Hippocampal formation (tissue), 2 donors: ENCODE data around the gene ATAD3C.
"Not testable (repeated sequence)": the region's sequence is repeated elsewhere in the genome, so short reads cannot be mapped to it uniquely, and the experiment has no call there.

Experiments used
- DNase-seq, 2 donors: peaks; one replicate each; lab custom pipeline; 2025; lab: John Stamatoyannopoulos, UW

The ATAD3C gene

DNA sequence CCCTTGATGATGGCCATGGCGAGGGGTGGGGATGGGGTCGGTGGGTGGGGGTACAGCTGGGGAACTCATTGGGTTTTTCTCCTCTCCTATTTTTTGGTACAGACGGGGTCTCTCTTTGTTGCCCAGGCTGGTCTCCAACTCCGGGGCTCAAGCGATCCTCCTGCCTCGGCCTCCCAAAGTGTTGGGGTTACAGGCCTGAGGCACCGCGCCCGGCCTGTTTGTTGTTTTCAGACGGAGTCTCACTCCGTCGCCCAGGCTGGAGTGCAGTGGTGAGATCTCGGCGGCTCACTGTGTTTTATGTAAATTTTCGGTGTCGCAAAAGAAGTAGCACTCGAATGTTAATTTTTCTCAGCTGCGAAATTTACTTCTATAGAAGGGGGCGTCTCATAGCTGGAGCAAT is 2.9 kb upstream of the ATAD3C start:
- DNase-seq, result not testable (repeated sequence)

DNA sequence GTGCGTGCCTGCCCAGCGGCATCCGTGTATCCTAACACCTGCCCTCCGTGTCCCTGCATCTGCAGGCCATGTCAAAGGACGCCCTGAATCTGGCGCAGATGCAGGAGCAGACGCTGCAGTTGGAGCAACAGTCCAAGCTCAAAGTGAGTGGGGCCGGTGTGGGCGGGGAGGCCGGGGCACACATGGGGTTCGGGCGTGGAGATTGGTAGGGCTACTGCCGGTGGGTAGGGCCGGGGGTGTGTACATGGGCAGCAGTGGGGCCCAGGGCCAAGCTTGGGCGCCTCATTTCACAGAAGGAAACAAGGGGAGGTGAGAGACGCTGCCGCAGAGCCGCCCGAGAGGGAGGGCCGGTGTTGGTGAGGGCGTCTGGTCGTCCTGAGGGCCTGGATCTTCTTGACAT is 1.1 kb downstream of the ATAD3C start:
- DNase-seq, result not testable (repeated sequence)

DNA sequence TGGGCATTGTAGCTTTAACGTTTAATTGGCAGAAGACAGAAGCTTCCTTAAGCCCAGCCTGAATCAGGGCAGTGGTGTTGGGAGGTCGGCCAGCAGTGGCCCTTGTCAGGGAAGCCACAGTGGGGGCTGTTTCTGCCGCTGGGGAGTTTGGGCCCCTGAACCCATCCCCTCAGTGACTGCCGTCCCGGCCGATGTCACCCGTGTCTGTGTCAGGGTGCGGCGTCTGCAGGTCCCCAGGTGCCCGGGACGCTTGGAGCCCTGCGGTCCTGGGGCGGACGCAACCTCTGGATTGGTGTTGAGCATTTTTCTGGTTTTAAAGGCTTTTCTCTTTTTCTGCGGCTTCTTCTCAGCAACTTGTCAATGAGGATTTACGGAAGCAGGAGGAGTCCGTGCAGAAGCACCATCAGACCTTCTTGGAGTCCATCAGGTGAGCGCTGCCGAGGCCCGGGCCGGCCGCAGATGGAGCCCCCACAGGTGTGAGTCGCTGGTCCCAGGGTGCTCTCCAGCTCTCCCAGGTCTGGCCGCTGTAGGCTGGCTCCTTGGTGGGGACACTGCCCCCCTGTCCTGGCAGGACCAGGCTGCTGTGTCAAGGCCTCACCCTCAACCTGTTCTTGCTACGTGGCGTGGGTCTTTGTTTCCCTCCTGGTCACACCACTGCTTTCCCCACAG is 2.3 kb downstream of the ATAD3C start:
- no peak for DNase-seq

DNA sequence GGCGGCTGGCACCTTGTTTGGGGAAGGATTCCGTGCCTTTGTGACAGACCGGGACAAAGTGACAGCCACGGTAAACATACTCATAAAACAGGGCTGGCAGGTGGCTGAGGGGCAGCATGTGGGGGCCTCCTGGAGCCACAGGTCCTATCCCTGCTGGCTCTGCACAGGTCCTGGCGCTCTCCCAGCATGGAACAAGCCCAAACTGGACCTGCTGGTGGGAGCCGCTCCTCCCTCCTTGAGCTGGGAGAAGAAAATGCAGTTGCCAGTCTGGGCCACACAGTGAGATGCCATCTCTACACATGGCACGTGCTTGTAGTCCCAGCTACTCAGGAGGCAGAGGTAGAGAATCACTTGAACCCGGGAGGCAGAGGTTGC is 2.9 kb downstream of the ATAD3C start:
- not testable (repeated sequence) for DNase-seq

DNA sequence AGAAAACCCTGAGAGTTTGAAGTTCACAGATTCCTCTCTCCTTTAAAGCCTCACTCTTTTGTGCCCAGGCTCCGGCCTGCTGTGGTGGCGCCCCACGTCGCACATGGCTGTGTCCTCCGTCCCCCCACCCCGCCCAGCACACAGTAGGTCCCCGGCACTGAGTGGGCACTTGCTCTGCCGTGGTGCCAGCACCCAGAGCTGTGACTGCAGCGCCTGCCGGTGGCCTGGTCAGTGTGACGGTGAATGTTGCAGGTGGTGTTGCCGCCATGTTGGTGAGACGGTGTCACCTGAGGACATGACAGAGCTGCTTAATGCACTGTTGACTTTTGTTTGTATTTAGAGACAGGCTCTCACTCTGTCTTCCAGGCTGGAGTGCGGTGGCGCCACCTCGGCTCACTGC is 3.4 kb downstream of the ATAD3C start:
- no peak for DNase-seq

DNA sequence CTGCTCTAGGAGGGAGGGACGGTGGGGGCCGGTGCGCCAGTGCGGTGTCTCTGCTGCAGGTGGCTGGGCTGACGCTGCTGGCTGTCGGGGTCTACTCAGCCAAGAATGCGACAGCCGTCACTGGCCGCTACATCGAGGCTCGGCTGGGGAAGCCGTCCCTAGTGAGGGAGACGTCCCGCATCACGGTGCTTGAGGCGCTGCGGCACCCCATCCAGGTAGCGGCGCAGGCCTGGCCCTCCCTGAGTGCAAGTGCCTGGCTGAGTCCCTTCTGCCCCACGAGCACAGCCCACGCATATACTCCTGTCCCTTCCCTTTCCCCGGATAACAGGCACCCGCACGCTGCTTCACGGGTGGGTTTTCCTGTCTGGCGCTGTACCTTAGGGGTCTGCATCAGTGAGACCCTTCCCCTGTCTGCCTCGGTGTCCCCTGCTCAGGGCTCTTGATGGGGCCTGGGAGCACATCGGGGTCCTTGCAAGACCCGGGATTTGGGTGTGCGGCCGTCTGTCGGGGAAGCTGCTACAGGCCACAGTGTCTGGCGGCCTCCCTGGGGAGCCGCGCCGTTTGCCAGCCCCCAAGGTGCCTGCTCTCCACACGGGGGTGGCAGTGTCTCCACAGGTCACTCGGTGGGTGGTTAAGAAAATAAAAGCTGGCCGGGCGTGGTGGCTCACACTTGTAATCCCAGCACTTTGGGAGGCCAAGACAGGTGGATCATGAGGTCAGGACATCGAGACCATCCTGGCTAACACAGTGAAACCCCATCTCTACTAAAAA is 5.0 kb downstream of the ATAD3C start:
- not testable (repeated sequence) for DNase-seq

DNA sequence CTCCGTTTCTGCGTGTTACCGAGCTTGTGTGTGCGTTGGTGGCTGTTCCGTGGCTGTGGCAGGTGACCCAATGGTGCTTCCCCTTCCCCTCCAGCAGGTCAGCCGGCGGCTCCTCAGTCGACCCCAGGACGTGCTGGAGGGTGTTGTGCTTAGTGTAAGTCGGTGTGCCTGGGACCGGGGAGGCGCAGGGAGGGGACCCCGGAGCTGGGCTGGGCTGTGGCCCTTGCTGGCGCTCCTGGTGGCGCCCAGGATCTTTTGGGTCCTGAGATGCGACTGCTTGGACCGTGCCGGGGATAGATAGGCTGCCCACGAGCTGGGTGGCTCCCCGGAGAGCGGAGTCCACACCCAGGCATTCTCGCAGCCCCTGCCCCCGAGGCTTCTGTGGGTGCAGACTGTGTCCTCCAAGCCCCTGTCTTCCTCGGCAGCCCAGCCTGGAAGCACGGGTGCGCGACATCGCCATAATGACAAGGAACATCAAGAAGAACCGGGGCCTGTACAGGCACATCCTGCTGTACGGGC is 5.9 kb downstream of the ATAD3C start:
- DNase-seq, result no peak

DNA sequence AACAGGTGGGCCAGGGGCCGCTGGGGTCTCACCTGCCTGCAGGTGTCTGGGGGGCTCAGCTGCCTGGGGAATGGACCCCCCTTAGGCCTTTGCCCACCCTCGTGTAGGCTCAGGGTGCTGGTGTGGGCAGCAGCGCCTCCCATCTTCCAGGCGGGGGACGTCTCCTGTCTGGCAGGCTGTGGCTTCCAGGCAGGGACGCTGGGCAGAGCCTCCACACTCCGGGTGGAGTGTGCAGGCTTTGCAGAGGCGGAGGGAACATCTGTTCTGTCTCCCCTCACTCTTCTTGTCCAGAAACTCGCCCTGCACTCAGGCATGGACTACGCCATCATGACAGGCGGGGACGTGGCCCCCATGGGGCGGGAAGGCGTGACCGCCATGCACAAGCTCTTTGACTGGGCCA is 6.4 kb downstream of the ATAD3C start:
- DNase-seq, result not testable (repeated sequence)

DNA sequence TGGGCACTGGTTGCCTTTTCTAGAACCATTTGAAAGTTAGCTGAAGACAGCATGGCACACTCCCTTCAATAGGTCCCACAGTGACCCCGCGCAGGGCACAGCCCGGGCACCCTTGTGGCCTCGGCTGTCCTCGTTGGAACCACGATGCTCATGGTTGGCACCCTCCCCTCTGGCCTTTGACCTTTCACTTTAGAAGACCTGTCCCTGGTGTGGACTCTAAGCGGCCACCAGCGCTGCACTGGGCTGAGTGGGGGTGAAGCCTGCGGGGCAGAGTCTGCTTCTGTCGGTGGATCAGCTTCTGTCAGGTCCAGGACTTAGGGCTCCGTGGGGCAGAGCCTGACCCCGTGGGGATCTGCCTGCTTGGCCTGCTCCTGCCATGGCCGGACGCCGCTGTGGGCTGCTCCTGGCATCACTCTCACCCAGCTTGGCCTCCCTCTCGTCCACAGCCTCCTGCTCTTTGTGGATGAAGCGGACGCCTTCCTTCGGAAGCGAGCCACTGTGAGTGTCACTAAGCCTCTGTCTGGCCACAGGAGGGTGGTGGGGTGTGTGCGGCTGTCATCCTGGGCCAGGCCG is 7.3 kb downstream of the ATAD3C start:
- not testable (repeated sequence) for DNase-seq

DNA sequence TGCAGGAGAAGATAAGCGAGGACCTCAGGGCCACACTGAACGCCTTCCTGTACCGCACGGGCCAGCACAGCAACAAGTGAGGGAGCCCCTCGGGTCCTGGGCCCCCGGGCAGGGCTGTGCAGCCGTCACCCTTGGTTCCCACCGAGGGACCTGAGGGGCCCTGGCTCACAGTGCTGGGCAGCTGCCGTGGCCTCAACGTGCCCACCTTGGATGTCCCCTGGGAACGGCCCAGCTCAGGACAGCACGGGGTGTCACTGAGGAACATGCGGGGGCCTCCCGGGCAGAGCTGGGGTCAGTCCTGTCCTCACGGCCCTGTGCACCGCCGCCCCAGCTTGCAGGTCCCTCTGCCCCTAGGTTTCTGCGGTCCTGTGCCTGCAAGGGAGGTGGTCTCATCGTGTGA is 9.7 kb downstream of the ATAD3C start:
- not testable (repeated sequence) for DNase-seq

DNA sequence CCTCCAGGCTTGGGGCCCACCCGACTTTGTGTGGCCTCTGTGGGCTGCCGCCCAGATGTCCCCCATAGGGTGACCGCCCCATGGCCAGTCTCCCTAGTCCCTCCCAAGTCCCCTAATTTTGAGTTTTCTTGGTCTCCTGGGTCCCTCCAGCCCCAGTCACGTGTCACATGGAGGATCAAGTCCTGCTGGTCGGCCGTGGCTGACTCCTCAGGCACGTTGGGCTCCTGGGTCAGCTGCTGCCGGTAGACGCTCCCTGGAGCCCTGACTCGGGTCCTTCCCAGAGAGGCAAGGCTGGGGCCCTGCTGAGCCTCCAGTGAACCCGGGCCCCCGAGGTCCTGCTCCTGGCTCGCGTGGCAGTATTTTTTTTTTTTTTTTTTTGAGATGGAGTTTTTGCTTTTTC is 10.2 kb downstream of the ATAD3C start:
- not testable (repeated sequence) for DNase-seq

DNA sequence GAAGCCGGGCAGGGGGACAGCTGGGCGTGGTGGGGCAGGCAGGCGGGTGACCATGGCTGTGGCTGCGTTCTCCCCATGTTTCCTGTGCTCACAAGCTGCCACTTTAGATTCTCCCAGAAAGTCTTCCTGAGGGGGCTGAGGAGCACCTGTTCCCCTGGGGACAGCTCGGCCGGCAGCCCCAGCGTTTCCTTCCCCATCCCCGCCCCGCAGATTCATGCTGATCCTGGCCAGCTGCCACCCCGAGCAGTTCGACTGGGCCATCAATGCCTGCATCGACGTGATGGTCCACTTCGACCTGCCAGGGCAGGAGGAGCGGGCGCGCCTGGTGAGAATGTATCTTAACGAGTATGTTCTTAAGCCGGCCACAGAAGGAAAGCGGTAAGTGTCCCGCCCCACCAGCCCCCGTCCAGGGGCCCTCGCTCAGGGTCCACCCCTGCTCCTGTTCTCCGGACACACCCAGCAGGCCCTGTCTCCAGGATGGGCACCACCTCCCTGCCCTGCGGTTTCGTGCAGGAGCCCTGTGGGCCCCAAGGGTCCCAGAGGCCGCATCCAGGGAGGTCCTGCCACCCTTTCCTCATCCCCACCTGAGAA is 11.1 kb downstream of the ATAD3C start:
- no peak for DNase-seq

DNA sequence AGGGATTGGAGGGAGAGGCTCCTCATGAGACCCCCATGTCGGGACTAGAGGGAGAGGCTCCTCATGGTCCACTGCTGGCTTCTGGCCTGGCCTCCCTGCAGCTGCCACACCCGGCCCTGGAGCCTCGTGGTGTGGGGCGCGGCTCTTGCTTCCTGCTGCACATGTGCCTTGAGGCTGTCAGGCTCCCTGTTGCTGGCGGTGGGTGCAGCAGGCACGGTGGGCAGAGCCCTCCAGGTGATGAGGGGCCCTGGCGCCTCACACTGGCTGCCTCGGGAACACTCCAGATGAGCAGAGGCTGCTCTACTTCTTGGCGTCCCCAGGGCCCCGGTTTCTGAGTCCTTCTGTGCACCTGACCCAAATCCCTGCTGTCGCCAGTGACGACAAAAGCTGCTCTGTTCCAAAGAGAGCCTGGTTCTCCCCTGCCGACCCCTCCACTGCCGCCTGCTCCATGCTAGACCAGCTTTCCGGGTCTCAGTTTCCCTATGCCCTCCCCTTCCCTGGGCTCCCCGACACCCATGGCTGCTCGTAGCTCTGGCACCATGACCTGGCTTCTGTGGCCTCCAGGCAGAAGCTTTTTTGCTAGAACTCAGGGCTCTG is 12.3 kb downstream of the ATAD3C start:
- DNase-seq, result no peak

DNA sequence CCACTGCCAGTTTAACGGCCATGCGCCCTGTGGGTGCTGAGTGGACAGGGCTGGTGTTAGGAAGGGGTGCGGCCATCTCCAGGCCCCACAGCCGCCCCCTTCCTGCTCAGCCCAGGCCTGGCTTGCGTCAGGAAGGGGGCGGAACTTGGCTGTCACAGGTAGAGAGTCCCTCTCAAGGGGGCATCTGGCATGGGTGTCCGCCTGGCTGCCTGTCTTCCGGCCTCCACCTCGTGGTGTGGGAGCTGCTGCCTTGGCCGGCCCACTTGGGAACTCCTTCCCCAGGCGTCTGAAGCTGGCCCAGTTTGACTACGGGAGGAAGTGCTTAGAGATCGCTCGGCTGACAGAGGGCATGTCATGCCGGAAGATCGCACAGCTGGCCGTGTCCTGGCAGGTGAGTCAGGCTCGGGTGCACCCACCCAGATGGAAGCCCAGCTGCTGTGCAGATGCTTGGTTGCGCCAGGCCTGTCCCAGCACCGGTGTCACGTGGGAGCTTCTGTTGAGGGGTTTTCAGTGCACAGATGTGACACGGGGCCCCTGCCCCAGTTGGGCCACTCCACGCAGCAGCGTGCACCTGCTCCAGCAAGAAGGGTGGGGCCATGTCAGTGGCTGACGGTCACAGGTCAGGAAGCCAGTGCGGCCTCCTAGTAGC is 13.0 kb downstream of the ATAD3C start:
- no peak for DNase-seq

DNA sequence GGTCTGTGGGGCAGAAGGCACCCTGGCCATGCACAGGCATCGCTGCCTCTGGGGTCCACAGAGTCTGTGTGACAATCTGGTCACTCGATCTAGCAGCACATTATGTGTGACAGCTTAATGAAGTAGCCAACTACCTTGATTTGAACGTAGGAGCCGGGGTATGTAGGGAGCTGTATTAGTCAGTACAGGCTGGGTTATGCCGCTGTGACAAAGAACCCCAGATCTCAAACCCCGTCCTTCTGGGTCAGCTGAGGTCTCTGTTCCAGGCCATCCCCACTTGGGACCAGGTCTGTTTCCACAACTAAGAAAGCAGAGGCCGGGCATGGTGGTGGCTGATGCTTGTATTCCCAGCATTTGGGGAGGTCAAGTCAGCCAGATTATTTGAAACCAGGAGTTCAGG is 13.8 kb downstream of the ATAD3C start:
- no peak for DNase-seq

DNA sequence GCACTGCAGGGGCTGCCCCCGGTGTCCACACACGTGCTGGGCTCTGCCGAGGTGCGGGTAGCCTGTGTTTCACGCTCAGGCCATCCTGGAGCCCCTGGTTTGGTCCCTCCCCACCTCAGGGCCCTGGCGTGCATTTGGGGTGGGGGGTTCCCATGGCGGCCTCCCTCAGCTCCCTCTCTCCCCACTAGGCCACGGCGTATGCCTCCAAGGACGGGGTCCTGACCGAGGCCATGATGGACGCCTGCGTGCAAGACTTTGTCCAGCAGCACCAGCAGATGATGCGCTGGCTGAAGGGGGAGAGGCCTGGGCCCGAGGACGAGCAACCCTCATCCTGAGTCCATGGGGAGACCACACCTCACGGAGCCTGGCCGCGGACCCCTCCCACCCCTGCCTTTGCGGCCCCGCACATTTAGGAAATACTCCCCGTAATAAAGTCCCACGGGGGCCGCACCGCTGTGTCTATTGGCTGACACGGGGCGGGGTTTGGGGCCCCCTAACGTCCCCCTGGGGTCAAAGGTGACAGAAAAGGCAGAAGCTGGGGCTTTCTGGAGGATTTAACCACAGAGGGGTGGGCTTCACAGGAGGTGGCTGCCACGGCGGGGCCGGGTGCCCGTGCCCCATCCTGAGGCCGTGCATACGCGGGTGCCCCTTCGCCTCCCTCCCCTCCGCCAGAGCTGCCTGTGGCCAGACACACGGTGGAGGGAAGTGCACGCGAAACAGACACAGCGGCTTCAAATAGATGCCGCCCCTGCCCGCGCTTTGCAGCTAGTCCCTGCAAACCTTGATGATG is 18.9 kb downstream of the ATAD3C start:
- not testable (repeated sequence) for DNase-seq

DNA sequence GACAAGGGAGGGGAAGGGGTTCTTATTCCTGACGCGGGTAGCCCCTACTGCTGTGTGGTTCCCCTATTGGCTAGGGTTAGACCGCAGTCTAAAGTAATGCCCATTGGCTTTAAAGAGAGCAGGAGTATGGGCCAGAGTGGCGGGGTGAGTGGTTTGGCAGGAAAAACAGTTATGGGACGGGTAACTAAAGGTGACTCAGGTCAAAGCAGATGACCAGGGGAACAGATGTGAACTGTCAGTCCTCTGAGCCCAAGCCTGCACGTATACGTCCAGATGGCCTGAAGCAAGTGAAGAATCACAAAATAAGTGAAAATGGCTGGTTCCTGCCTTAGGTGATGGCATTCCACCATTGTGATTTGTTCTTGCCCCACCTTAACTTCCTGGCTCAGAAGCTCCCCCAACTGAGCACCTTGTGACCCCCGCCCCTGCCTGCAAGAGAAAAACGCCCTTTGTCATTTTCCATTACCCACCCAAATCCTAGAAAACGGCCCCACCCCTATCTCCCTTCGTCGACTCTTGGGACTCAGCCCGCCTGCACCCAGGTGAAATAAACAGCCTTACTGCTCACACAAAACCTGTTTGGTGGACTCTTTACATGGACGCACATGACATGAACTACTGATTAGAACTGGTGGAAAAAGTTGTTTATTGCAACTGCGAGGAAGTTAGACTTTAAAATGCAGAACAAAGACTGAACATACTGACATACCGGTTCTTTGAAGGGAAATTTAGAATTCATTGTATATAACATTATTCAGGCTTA is 21.3 kb downstream of the ATAD3C start:
- peak in 1 of 2 donors; percentile 42 for DNase-seq

DNA sequence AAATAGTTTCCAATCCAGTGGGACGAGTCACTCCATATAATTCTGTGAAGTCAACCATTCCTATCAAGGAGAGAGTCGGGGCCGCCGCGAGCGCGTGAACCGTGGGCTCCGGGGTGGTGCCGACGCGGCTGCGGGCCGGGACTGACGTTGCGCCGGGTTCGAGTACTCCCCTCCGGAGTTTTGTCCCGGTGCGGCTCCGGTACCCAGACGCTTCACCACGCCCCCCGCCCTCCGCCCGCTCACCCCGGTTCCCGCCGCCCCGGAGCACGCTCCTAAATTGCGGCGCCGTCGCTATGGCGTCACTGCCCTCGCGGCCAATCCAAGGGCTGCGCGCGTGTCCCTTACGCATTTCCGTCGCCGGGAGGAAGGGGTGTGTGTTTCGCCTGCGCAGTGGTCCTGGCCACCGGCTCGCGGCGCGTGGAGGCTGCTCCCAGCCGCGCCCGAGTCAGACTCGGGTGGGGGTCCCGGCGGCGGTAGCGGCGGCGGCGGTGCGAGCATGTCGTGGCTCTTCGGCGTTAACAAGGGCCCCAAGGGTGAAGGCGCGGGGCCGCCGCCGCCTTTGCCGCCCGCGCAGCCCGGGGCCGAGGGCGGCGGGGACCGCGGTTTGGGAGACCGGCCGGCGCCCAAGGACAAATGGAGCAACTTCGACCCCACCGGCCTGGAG is 22.0 kb downstream of the ATAD3C start, which contains the start of gene ATAD3B:
Gene ATAD3B (plus strand): TSS at position 377 of the 664 bp plus-strand sequence. CDS start 120 bp downstream, at position 497.
- DNase-seq, result peak; percentile 80 to 90
